Right ventricle myocardium inferior (tissue), 1 donor: ENCODE data around the gene TRIP10. TPM values are rescaled to one million over a fixed set of nuclear protein-coding genes. Genes with fewer than 3 reads are reported as not detected.
"Not testable (repeated sequence)": the region's sequence is repeated elsewhere in the genome, so short reads cannot be mapped to it uniquely, and the experiment has no call there.

Experiments
- ATAC-seq: fragments of 200-7000 bp; cut with Tn5 transposase; one replicate; pipeline ENCODE4 v1.9.1; 2020; ENCODE audit warnings: mild to moderate bottlenecking, moderate library complexity
- DNase-seq: peaks from one replicate; pipeline ENCODE4 v3.0.0; 2021; ENCODE audit errors: missing footprints
- intact Hi-C: fragments of 100-400 bp; cut with DNase I; formaldehyde crosslinking; loops from one replicate; pipeline ENCODE4 v1.11.0; 2022
- total RNA-seq: library from RNA; stranded (reverse); fragmentation: NEBNext Ultra II Directional; extraction: Animal tissue kit (Norgen Biotek cat#: 25700); gene quantifications from one replicate; pipeline ENCODE4 v1.2.1, GENCODE V29; 2021
- donor health status: DM: no; HTN: yes; CAD: no; lungs with severe emphysema.

The TRIP10 gene
- total RNA-seq, 1 donor from 2014 or later = 147 TPM

GRCh38 chr19:6754653-6755463, 15.4 kb downstream of the TRIP10 start:
- DNase-seq (no peak), ATAC-seq (no peak)

GRCh38 chr19:6760606-6761005, 21.1 kb downstream of the TRIP10 start:
- intact Hi-C loops = no loop called here
- ATAC-seq (no peak), DNase-seq (no peak)

More at GRCh38 chr19:6754653-6755463, 15.4 kb downstream of the TRIP10 start:
- intact Hi-C loops = no loop called here

GRCh38 chr19:6761053-6761676, 21.7 kb downstream of the TRIP10 start:
- DNase-seq (no peak), ATAC-seq (no peak)
- intact Hi-C loops = no loop called here

- DNase-seq, intact Hi-C loops, ATAC-seq: not testable (repeated sequence)
Observed at GRCh38 chr19:6762253-6762797, 22.8 kb downstream of the TRIP10 start.

GRCh38 chr19:6765738-6766356, 26.4 kb downstream of the TRIP10 start:
- intact Hi-C loops = no loop called here
- DNase-seq (no peak), ATAC-seq (no peak)

- intact Hi-C loops = no loop called here
- no peak for ATAC-seq
- DNase-seq = no peak
Observed at GRCh38 chr19:6766357-6767080, 27.0 kb downstream of the TRIP10 start.

GRCh38 chr19:6767081-6767356, 27.5 kb downstream of the TRIP10 start:
- intact Hi-C loops = no loop called here
- DNase-seq = no peak
- ATAC-seq = no peak

- intact Hi-C loops = no loop called here
- DNase-seq (peak; percentile 87), ATAC-seq (peak; percentile 63)
Observed at GRCh38 chr19:6767357-6768235, 28.1 kb downstream of the TRIP10 start, which contains the start of gene SH2D3A. TSS of gene SH2D3A (minus strand) at chr19:6767435. CDS start at chr19:6763748, 3,687 bp downstream.

- intact Hi-C loops = no loop called here
- no peak for ATAC-seq
- no peak for DNase-seq
Observed at GRCh38 chr19:6768236-6768785, 28.8 kb downstream of the TRIP10 start.

- ATAC-seq = no peak
- DNase-seq = no peak
- intact Hi-C loops = no loop called here
Observed at GRCh38 chr19:6769006-6769619, 29.6 kb downstream of the TRIP10 start.

- DNase-seq, intact Hi-C loops, ATAC-seq: not testable (repeated sequence)
Observed at GRCh38 chr19:6771648-6772027, 32.2 kb downstream of the TRIP10 start.

- DNase-seq = peak; percentile 89
- intact Hi-C loops = no loop called here
- peak; percentile 72 for ATAC-seq
Observed at GRCh38 chr19:6772028-6772865, 32.8 kb downstream of the TRIP10 start, which contains the start of gene VAV1. TSS of gene VAV1 (plus strand) at chr19:6772708. CDS start at chr19:6772808, 100 bp downstream.

- ATAC-seq (no peak), DNase-seq (no peak)
- intact Hi-C loops = no loop called here
Observed at GRCh38 chr19:6772866-6773322, 33.4 kb downstream of the TRIP10 start.

GRCh38 chr19:6773323-6773931, 33.9 kb downstream of the TRIP10 start:
- ATAC-seq (peak; percentile 70), DNase-seq (peak; percentile 86)
- intact Hi-C loops = no loop called here

- intact Hi-C loops = no loop called here
- ATAC-seq = peak; percentile 65
- DNase-seq = no peak
Observed at GRCh38 chr19:6774821-6775707, 35.6 kb downstream of the TRIP10 start.
